Measurements from ENCODE around the gene PTGR3.
"Not testable (repeated sequence)": the region's sequence is repeated elsewhere in the genome, so short reads cannot be mapped to it uniquely, and the experiment has no call there.

Gene PTGR3

DNA sequence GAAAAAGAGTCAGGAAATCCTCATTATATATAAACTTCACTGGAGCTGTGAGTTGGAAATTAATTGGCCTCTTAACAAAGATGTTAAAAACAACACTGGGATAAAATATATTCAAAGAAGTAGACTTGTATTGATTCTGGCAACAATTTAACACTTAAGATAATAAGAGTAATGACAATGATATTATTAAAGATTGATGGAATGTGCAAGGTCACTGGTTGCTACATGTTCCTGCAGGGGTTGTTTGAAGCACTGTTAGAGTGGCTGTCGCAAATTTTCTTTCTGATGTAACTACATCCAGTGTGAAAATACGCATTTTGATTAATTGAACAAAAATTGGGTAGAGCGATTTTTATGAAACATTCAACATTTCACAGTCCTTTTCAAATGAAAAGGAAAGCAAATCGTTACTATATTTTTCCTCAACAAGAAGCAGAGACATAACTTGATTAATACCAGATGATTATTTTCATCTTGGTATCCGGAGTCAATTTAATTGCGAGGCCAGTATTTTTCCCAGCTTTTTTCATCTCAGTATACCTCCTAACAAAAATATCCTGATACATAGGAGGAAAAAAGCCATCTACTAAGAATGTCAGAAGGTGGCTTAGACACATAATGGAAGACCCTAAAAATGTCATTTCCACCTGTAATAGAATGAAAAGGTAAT, 6.1 kb downstream of the PTGR3 start:
- DNase-seq (ENCODE audit: low spot score) = no peak

DNA sequence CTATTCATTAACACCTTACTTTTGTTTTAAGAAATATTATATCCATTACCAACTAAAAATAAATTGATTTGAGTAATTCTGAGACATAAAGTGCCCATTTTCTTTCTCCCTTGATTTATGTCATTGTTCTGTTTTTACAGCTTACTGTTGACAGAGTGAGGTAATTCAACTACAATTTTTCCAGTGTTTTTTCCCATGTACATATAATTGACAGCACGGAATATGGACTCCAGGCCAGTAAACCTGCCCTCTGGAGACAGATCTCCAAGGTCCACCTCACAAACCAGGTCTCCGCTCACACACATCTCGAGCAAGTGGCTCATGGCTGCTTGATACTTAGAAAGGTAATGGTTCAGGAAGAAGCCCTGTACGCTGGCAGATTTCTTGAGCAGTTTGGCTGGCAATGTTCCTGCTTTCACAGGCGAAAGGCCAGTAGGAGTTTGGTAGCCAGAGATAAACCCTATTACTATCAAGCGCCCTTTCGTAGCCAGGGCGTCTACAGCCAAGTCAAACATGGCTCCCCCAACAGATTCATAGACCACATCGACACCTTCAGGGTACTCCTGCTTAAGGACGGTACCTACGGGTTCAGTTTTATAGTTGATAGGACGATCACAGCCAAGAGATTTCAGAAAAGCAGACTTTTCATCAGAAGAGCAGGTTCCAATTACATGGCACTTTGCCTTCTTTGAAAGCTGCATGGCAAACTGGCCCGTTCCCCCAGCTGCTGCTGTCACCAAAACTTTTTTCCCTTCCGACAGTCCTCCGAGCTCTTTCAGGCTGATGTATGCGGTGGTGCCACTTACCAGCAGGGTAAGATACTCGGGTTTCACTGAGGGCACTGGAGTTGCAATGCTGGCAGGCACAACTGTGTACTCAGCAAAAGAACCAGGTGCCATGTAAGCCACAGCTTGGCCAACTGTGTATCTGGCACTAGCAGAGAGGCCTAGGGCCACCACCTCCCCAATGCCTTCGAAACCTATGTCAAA, 7.4 kb downstream of the PTGR3 start:
- no peak for DNase-seq (ENCODE audit: low spot score)

DNA sequence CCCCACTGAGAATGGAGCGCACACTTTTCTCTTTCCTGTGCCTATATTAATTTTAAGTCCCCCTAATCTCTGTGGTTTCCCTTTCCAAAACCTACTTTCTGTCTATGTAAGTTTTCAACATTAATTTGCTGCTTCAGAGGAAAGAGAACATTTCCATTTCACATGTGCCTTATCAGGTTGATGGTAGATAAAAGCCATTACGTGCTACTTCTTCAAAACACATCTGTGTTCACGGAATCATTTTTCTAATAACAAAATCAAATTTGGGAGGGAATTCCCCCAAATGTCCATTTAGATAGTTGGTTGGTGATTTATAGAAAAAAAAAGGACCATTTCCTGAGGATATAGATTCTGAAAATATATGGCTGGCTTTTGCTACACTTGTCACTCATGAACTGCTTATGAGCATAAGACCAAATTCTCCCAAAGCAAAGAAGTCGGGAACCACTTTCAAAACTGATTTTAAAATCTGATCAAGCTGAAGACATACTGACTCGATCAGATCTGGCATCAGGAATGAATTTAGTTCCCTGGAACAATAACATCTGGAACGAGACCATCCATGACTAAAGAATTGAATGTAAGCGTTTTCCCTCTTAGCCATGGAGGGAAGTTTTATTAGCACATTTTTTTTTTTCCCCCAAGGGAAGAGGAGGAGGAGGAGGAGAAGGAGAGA, 8.2 kb downstream of the PTGR3 start:
- DNase-seq (ENCODE audit: low spot score) = no peak

DNA sequence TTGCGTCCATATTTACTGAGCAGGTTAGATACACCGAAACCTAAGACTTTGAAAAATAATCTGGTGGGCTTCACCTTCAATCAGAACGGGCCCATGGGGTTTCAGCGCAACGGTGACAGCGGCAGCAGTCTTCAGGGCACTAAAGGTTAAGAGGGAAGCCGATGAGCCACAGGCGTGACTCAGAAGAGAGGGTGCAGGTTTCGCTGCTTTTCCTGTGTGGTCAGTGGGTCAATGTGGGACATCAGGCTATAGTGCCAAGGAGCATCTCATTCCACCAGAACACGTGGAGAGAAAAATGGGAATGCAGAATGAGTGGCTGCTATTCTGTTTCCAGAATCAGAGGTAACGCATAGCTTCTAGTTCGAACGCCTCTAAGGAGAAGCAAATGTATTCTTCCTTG, 8.9 kb downstream of the PTGR3 start:
- DNase-seq (ENCODE audit: low spot score) = no peak

DNA sequence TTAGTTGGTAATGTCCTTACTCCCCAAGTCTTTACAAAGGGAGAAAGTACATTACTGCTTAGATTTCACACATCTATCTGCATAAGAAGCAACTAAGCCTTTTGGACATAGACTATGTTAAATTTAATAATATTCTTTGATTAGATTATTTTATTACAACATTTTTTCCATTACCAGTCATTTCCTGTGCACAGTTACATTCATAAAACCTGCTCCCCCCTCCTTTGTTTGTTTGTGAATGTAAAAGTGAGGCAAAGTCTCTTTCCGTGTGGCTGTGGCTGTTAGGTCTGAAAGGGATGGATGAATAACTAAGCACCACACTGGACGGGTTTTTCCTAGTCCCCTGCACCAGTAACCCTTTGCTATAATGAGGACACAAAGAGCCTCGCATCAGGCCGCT, 9.6 kb downstream of the PTGR3 start:
- DNase-seq (ENCODE audit: low spot score) = no peak

DNA sequence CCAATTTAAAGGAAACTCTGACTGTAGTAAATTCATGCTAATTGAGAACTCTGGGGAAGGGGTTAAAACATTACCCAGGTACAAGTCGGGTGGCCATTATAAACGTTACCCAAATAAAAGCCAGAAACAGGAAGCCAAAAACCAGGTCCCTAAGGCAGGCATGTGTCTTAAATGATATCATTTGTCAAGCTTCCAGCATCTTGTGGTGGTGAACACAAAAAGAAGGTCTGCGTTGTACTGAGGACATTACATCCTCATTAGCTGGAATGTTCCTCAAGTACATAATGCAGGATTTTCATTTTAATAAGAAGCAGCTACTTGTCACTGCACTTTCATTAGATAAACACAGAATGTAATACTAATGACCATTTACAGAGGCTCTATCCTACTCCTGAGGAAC, 10.9 kb downstream of the PTGR3 start:
- DNase-seq (ENCODE audit: low spot score) = no peak

DNA sequence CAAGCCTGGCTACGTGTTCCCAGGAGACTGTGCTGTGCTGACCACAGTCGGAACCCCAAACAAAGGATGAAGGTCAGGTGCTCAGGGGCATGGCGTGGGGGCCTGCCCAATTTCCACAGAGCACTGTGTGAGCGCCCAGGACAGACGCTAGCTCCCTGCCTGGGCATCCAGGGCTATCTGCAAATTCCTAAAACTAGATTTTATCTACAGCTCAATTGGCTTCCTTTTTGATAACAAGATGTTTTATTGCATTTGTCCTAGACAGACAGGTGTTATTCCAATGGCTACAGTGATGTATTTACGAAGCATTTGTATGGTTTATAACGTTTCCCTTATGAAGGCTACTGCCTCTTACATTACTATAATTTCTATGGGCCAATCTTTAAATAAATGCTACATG, 16.0 kb downstream of the PTGR3 start:
- no peak for DNase-seq (ENCODE audit: low spot score)

DNA sequence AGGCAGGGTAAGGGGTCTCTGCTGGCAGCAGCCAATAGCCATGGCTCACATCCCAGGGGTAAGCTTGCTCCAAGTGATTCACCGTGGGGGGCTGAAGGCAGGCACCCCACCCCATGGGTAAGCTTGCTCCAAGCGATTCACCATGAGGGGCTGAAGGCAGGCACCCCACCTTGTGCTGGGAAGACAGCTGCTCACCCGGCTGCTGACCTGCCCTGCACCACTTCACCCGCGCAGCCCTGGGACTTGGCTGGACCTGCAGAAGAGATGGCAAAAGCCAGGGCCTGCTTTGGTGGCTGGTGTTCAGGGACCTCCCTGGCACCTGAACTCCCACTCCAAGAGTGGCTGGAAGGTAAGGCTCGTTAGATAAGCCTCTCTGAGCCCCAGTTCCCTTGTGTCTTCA, 19.2 kb downstream of the PTGR3 start:
- DNase-seq (ENCODE audit: low spot score) = no peak

DNA sequence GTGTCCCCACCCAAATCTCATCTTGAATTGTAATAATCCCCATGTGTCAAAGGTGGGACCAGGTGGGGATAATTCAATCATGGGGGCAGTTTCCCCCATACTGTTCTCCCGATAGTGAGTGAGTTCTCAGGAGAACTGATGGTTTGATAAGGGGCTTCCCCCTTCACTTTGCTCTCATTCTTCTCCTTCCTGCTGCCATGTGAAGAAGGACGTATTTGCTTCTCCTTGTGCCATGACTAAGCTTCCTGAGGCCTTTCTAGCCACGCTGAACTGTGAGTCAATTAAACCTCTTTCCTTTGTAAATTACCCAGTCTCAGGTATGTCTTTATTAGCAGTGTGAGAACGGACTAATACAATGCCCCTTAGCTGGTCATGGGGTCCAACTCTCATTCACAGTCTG, 21.2 kb downstream of the PTGR3 start:
- not testable (repeated sequence) for DNase-seq (ENCODE audit: low spot score)

DNA sequence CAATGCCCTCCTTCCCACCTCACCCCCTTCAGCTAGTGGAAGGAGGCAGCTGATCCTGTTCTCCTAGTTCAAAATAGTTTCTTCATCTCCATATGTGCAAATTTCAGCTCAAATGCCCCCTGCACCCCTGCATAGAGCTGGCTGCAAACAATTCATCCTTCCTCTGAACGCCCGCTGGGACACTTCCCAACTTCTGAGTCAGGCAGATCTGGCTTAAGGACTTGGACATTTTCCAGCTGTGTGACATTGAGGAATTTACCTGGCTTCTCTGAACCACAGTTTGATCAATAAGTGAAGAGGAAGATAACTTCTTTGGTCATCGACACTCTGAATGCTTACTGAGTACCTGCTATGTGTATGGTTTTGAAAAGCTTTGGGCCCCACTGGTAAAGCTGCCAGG, 23.5 kb downstream of the PTGR3 start:
- no peak for DNase-seq (ENCODE audit: low spot score)

DNA sequence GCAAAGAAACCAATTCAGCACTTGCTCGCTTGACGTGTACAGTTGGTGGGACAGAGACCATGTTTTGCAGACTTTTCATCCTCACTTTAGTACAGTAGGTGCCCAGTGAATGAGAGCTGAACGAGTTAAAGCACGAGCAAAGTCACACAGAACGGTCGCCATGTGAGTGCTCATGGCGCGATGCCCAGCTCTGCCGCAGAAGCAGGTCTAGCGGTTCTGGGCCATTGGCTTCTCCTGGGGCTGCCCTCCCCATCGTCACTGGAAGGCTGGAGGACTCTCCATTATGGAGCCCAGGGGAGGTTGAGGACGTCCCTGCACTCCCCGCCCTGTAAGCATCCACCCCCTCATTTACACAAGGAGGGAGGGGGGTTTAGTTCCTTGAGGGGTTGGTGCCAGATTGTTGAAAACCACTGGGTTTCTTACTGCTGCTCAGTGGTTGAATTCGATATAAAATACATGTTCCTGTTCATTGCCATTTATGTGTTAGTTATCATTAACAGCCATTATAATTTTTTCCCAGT, 24.9 kb downstream of the PTGR3 start:
- DNase-seq (ENCODE audit: low spot score) = no peak

DNA sequence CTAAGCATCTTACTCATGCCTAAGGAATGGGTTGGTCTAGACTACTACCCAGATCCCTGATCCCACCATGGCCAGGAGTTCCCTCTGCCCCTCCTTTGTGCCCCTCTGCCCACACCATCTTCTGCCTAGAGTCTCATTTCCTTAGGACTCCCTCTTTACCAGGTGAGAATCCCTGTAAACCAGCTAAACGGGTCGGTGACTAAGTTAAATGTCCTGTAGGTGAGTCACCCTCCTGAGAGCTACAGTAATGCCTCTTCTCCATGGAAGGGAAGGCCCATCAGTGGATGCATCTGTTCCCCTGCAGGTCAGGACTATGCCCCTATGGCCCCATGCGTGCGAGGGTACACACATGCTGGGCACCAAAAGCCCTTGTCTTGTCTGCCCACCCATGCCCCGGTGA, 25.4 kb downstream of the PTGR3 start:
- peak; percentile 40 for DNase-seq (ENCODE audit: low spot score)

DNA sequence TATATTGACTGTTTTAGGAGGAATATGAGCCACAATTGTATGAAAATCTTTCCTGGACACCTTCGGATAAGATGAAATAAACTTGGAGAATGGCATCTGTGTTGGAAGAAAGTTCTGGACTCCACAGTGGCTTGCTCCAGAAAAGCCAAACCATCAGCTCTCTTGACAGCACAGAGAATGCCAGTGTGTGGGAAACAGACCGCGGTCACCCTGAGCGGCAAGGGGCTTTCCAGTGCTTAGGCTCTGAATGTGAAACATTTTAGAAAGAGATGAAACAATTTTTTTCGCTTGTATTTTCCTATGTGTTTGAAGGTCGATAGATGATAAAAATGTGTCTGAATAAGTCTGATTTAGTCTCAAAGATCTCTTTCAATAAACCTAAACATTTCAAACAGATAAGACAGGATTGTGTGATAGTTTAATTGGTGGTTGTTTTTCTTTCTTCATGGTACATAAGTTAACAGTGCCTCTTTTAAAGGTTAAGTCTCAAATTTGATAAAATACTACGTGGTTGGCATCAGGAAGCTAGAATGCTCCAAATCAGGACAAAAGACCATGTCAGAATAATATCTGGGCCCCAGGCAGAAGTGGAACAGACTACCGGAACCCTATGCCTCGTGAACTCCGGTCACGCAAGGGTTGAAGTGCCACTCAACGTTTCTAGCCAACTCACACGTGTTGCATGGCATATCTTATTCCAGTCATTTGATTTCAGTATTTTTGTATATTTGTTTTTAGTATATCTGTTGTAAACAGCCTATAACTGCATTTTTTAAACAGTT, 28.9 kb downstream of the PTGR3 start:
- no peak for DNase-seq (ENCODE audit: low spot score)

DNA sequence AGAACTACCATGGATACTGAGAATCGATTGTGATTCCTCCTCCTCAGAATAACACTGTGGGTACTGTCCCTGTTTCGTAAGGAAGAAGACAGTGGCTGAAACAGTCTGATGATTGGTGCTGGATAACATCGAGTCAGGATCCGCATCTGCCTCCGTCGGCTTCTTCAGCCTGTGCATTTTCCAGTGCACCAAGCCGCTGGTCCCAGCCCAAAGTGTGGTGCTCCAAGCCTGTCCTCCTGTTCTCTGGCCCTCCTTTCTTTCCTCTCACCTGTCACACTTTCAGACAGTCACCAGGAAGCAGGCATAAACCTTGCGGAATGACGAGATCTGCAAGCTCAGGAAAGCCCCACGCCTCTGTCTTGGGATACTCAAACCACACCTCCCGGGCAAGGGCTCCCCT, 30.6 kb downstream of the PTGR3 start:
- no peak for DNase-seq (ENCODE audit: low spot score)

DNA sequence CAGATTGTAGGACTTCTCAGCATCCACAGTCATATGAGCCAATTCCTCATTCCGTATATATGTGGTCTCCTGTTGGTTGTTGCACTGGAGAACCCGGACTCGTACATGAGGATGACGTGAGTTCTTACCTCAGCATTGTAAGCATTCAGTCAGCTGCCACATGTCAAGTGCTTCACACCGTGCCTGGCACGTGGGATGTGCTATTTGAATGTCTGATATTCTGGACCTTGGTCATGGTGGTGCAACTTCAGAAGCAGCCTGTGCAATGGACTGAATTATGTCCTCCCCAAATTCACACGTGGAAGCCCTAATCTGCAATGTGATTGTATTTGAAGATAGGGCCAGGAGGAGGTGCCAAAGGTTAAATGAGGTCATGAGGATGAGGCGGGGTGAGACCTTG, 32.1 kb downstream of the PTGR3 start:
- DNase-seq (ENCODE audit: low spot score) = no peak

DNA sequence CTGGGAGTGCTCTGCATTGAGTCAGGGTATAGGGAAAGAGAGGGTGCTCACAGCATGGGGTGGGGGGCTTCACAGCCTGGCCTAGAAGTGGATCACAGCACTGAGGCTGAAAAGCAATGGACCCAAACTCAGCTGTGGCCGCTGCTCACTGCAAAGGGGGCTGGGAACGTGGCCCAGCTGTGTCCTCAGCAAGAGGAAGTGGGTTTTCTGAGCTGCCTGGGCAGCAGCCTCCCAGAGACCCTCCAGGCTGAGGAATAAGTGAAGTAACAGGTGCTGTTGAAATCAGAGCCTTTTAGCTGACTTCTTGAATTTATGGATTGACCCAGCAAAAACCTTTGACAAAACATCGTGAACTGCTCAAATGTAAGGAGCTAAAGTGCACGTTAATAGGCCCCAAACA, 35.2 kb downstream of the PTGR3 start:
- DNase-seq (ENCODE audit: low spot score) = no peak

DNA sequence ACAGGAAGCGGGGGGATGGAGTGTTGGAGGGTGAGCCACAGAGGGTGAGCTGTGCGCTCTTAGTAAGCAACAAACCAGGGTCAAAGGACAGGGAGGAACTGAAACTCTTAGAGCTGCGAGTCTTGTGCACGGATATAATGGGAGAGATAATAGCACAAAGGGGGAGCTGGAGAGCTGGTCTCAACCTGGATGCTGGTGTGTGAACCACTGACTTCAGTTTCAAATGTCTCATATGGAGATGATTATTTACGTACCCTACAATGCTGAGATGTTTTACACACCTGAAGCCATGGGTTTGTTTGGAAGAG, 35.9 kb downstream of the PTGR3 start:
- peak; percentile 25 for DNase-seq (ENCODE audit: low spot score)

DNA sequence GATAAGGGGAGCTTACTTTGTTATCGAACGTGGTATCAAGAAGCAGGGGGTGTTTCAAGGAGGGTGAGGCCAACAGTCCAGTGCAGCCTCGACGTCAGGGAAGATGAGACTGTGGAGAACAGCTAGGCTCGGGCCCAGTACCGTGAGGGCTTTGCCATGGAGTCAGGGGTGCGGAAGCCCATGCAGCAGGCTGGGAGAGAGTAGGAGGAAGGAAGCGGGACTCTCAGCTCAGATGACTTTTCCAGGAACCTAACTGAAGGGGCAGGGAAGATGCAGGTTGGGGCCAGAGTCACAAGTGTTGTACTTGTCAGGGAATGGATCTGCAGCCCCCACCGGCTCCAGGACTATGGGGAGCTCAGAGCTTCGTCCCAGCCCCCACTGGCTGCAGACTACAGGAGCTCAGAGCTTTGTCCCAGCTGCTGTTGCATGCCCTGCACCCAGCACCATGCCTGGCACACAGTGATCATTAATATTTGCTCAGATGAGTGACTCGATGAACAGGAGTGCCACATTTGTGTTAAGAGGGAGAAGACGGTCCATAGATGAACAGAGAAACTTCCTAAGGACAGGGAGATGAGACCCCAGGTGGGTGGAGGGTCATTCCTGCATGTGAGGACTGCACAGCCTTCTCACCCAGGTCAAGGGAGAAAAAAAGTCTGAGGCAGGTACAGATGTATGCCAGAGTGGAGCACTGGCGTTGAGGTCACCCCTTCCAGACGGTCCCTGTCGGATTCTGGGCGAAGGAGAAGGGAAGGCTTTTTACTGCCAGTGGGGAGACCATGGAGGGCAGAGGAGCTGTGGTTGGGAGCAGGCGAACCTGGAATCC, 36.4 kb downstream of the PTGR3 start:
- no peak for DNase-seq (ENCODE audit: low spot score)

DNA sequence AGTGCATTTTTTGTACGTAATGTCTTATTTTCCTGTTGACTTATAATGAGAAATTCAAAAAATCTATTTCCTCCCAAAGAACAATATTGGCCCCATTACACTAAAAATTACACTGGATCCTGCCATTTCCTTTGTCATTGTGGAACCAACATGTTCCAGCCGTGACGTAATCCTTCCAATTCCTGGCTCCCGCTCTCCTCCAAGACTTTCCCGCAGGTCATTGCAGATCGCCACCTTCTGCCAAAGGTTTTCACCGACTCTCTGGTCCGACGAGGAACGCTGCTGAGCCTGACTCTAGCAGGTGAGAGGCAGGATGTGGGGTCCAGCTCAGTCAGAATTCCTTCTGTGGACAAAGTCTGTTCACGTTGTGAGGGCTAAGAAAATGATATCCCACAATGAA, 38.0 kb downstream of the PTGR3 start:
- no peak for DNase-seq (ENCODE audit: low spot score)

DNA sequence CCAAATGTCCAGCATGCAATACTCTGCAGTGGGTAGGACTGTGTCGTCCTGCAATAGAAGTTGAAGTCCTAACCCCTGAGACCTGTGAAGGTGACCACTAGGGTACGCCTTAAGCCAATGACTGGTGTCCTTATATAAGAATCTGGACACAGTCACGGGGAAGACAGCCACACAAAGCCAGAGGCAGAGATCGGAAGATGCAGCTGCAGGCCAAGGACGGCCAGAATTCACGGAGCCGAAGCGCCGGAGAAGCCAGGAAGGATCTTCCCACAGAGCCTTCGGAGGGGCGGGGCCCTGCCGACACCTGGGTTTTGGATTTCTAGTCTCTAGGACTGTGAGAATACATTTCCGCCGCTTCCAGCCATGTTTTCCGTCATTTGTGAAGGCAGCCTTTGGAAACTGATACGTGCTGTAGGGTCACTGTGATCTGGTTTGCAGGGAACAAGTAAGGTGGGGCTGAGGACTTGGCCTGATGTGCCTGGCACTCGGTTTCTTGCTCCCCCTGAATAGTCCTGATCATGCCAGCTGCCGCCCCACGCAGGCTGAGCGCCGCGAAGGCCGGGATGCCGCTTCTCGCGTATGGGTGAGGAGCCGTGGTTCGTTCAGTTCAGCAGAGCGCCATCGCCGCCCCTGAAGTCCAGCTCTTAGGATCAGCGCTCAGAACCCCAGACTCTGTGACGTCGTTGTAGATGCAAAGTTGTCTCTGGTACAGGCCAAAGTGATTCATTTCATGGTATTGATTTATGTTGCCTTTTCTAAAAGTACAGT, 38.7 kb downstream of the PTGR3 start:
- peak; percentile 7 for DNase-seq (ENCODE audit: low spot score)
